SK-N-SH (cell line): Measurements from ENCODE around the gene TMEM87B. TPM values are rescaled to one million over a fixed set of nuclear protein-coding genes. Genes with fewer than 3 reads are reported as not detected.
"Not testable (repeated sequence)": the region's sequence is repeated elsewhere in the genome, so short reads cannot be mapped to it uniquely, and the experiment has no call there.

Experiments
- CTCF ChIA-PET: fragments of 300-600, 350-600 bp; formaldehyde crosslinking; extraction: SDS; loops from one replicate; lab custom pipeline; 2021; lab: Yijun Ruan, JAX
- POLR2A ChIA-PET: fragments of 350-600 bp; sonication (Branson Sonifier 250); formaldehyde crosslinking; extraction: SDS; loops from one replicate; lab custom pipeline; 2020; ENCODE audit warnings: antibody characterized with exemption, inconsistent platforms; lab: Yijun Ruan, JAX
- DNase-seq: peaks from one replicate; pipeline ENCODE4 v3.0.0; 2012
- H2AFZ ChIP-seq: fragments of 200-600 bp; sonication (generic); 2 replicates; pipeline ENCODE4 v1.8.1; 2016; ENCODE audit warnings: antibody characterized with exemption, mild to moderate bottlenecking, low read depth
- H3F3A ChIP-seq: fragments of 200-600 bp; sonication (generic); replicated peaks from 2 replicates; pipeline ENCODE3; 2016; ENCODE audit warnings: antibody characterized with exemption, mild to moderate bottlenecking; ENCODE audit not compliant: insufficient read depth
- H3K27ac ChIP-seq, 2 experiments: fragments of 200-500 bp in 1 of 2; fragments of 200-600 bp in 1 of 2; sonication (Bioruptor generic) in 1 of 2; sonication (generic), shearing (Covaris generic) in 1 of 2; 2 replicates each; pipeline versions ENCODE4 v1.5.1 to v1.6.1; 2014 to 2016; ENCODE audit warnings: low read depth in 2 of 2, inconsistent platforms in 1 of 2, low read length in 1 of 2, mild to moderate bottlenecking in 1 of 2, mixed read lengths in 1 of 2
- H3K27me3 ChIP-seq: fragments of 200-600 bp; sonication (generic), shearing (Covaris generic); 2 replicates; pipeline ENCODE4 v1.6.1; 2016; ENCODE audit warnings: mixed run types; ENCODE audit not compliant: insufficient read depth
- H3K36me3 ChIP-seq, 2 experiments: fragments of 200-500 bp in 1 of 2; fragments of 200-600 bp in 1 of 2; sonication (Bioruptor generic) in 1 of 2; sonication (generic) in 1 of 2; replicated peaks in 1 of 2; 2 replicates each; pipeline versions ENCODE3 to v1.5.1; 2014 to 2016; ENCODE audit warnings: low read length in 1 of 2, mild to moderate bottlenecking in 1 of 2; ENCODE audit not compliant: insufficient read depth in 2 of 2, control insufficient read depth in 1 of 2
- H3K4me1 ChIP-seq, 2 experiments: fragments of 200-500 bp in 1 of 2; fragments of 200-600 bp in 1 of 2; sonication (Bioruptor generic) in 1 of 2; sonication (generic), shearing (Covaris generic) in 1 of 2; 2 replicates each; pipeline versions ENCODE4 v1.5.1 to v1.6.1; 2014 to 2016; ENCODE audit warnings: low read depth in 1 of 2, low read length in 1 of 2, mixed run types in 1 of 2; ENCODE audit not compliant: insufficient read depth in 2 of 2, control insufficient read depth in 1 of 2
- H3K4me2 ChIP-seq: fragments of 200-600 bp; sonication (generic), shearing (Covaris generic); 2 replicates; pipeline ENCODE4 v1.6.1; 2017; ENCODE audit warnings: mixed run types
- H3K4me3 ChIP-seq, 2 experiments: fragments of 200-500 bp in 1 of 2; fragments of 200-600 bp in 1 of 2; sonication (Bioruptor generic) in 1 of 2; sonication (generic), shearing (Covaris generic) in 1 of 2; 2 replicates each; pipeline versions ENCODE4 v1.5.1 to v1.8.1; 2014 to 2016; ENCODE audit warnings: low read depth in 2 of 2, inconsistent platforms in 1 of 2, low read length in 1 of 2, mild to moderate bottlenecking in 1 of 2, mixed read lengths in 1 of 2, moderate library complexity in 1 of 2
- H3K79me2 ChIP-seq: fragments of 200-600 bp; sonication (generic); 2 replicates; pipeline ENCODE4 v1.8.1; 2017; ENCODE audit warnings: mild to moderate bottlenecking; ENCODE audit not compliant: insufficient read depth
- H3K9ac ChIP-seq: fragments of 200-600 bp; sonication (generic); 2 replicates; pipeline ENCODE4 v1.6.1; 2017; ENCODE audit warnings: mixed run types
- H3K9me2 ChIP-seq: fragments of 200-600 bp; sonication (generic); 2 replicates; pipeline ENCODE4 v1.6.1; 2017; ENCODE audit warnings: mixed run types
- H3K9me3 ChIP-seq: fragments of 200-600 bp; sonication (generic); 2 replicates; pipeline ENCODE4 v1.6.1; 2017; ENCODE audit warnings: mixed run types, mild to moderate bottlenecking, moderate library complexity
- H4K20me1 ChIP-seq: fragments of 200-600 bp; sonication (generic); 2 replicates; pipeline ENCODE4 v1.6.1; 2017; ENCODE audit warnings: mild to moderate bottlenecking, mixed run types; ENCODE audit not compliant: insufficient read depth
- FOXM1 ChIP-seq: IDR thresholded peaks from 2 replicates; pipeline ENCODE4 v1.4.0; 2012; ENCODE audit warnings: low read depth, mild to moderate bottlenecking
- GABPA ChIP-seq: IDR thresholded peaks from 2 replicates; pipeline ENCODE4 v1.4.0; 2012; ENCODE audit warnings: low read depth, mild to moderate bottlenecking
- MEF2A ChIP-seq: IDR thresholded peaks from 2 replicates; pipeline ENCODE4 v1.4.0; 2012; ENCODE audit warnings: low read depth, borderline replicate concordance
- NFIC ChIP-seq: IDR thresholded peaks from 2 replicates; pipeline ENCODE4 v1.4.0; 2012; ENCODE audit warnings: borderline replicate concordance
- RXRA ChIP-seq: IDR thresholded peaks from 2 replicates; pipeline ENCODE4 v1.4.0; 2012; ENCODE audit warnings: low read depth, mild to moderate bottlenecking, borderline replicate concordance
- SIN3A ChIP-seq: IDR thresholded peaks from 2 replicates; pipeline ENCODE4 v1.6.1; 2012; ENCODE audit warnings: low read depth, mild to moderate bottlenecking, low read length, moderate library complexity, borderline replicate concordance
- ZBTB33 ChIP-seq: IDR thresholded peaks from 2 replicates; pipeline ENCODE4 v1.4.0; 2012; ENCODE audit warnings: low read depth, borderline replicate concordance
- WGBS: methylation state at CpG from one replicate; pipeline ENCODE4 v1.1.6; 2017; ENCODE audit warnings: low lambda C conversion rate; 5-methylcytosine and 5-hydroxymethylcytosine counted together
- polyA plus RNA-seq, 3 experiments: library from polyadenylated mRNA; depleted of rRNA; stranded (reverse); fragments of >200 nt; gene quantifications; 2 replicates each; pipeline ENCODE4 v1.2.3, GENCODE V29; 2012

Gene TMEM87B
- polyA plus RNA-seq, 1 of the 3 experiments (the other 2 are of a cell fraction): 7.9 TPM

DNA sequence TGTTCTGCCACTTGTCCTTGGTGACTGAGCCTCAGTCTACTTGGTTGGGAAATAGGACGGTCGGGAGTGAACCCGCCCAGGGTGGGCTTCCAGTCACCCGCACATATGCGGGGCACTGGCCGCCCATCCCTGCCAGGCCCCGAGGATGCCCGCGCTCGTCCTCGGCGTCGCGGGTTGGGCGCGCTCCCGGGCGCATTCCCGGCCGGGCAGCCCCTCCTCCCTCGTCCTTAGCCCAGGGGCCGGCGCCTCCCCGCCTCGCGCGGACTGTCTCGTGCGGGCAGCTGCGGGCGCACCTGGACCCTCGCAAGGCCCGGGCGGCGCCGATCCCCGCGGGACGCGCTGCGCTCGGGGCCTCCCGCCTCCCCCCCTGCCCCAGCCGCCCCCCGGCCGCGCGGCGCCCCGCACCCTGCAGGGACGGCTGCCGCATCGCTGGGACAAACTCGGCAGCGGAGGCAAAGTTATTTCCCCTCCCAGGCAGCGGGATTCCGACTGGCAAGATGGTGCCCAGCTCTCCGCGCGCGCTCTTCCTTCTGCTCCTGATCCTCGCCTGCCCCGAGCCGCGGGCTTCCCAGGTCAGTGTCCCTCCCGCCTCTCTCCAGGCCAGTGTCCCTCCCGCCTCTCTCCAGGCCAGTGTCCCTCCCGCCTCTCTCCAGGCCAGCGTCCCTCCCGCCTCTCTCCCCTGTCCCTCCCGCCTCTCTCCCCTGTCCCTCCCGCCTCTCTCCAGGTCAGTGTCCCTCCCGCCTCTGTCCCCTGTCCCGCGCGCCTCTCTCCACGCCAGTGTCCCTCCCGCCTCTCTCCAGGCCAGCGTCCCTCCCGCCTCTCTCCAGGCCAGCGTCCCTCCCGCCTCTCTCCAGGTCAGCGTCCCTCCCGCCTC, 83.3 kb downstream of the TMEM87B start, which contains the start of gene FBLN7:
TSS of gene FBLN7 (plus strand) at position 227 of the 874 bp plus-strand sequence. CDS start at position 498, 271 bp downstream.
- H3K79me2 ChIP-seq: no peaks in the 10 kb centered on the region
- ChIA-PET POLR2A (interaction anchor here (0.6 to 0.7 kb wide), 2 partner anchors 84 to 155 kb away, joined by 3 read pairs; no protein-coding TSS in a partner anchor), CTCF (interaction anchor here (2.3 kb wide), 1 partner anchor 17 kb away, joined by 12 read pairs; no protein-coding TSS in a partner anchor)
- H3K9ac ChIP-seq: peak within 1 kb of the TSS; percentile 22
- no peaks in the 10 kb centered on the region for H3K9me3 ChIP-seq
- 4% methylated on average over 31 of the region's 84 CpGs for WGBS
- DNase-seq: peak; percentile 86
- H3F3A ChIP-seq: peaks cover 3% of the 10 kb centered on the region
- H3K9me2 ChIP-seq: no peaks in the 10 kb centered on the region
- TF ChIP-seq RXRA (no peak), FOXM1 (no peak), NFIC (no peak), SIN3A (no peak), MEF2A (no peak), GABPA (no peak), ZBTB33 (no peak)
- H3K4me3 ChIP-seq: peak within 1 kb of the TSS; percentile 58 to 64
- H3K36me3 ChIP-seq: no peaks in the 10 kb centered on the region
- H2AFZ ChIP-seq: peak within 1 kb of the TSS; percentile 75
- no peaks in the 10 kb centered on the region for H3K27me3 ChIP-seq
- peaks cover 0 to 7% of the 10 kb centered on the region in 2 experiments; a peak in 1 of 4 replicates for H3K4me1 ChIP-seq
- H4K20me1 ChIP-seq: no peaks in the 10 kb centered on the region
- peak within 1 kb of the TSS in 1 of 2 experiments; percentile 71; a peak in 2 of 4 replicates for H3K27ac ChIP-seq
- peak within 1 kb of the TSS; percentile 76 for H3K4me2 ChIP-seq

- H3K9ac ChIP-seq, H3K4me2 ChIP-seq, CTCF ChIA-PET, H3K79me2 ChIP-seq, H3K27me3 ChIP-seq, H3K27ac ChIP-seq, H2AFZ ChIP-seq, H3K9me3 ChIP-seq, H4K20me1 ChIP-seq, DNase-seq, H3K36me3 ChIP-seq, POLR2A ChIA-PET, H3K9me2 ChIP-seq, H3F3A ChIP-seq, H3K4me1 ChIP-seq: not testable (repeated sequence)
- 35% methylated on average over 18 of the region's 32 CpGs for WGBS
- H3K4me3 ChIP-seq: peak overlapping the region in 1 of 2 experiments; percentile 58; a peak in 1 of 4 replicates
Measured at GRCh38 chr2:112139033-112139614, 84.1 kb downstream of the TMEM87B start.

GRCh38 chr2:112139661-112140204, 84.7 kb downstream of the TMEM87B start:
- H3K27me3 ChIP-seq, DNase-seq, H3K4me1 ChIP-seq, CTCF ChIA-PET, H3K9me3 ChIP-seq, H3K9ac ChIP-seq, H3F3A ChIP-seq, H3K27ac ChIP-seq, H3K79me2 ChIP-seq, H3K36me3 ChIP-seq, H3K9me2 ChIP-seq, POLR2A ChIA-PET, H3K4me2 ChIP-seq, H4K20me1 ChIP-seq, H2AFZ ChIP-seq: not testable (repeated sequence)
- H3K4me3 ChIP-seq: peak overlapping the region in 1 of 2 experiments; percentile 27; a peak in 1 of 4 replicates
- 60% methylated on average over 24 of the region's 38 CpGs for WGBS
